ENCODE results near the gene PLAU.
"Not testable (repeated sequence)": the region's sequence is repeated elsewhere in the genome, so short reads cannot be mapped to it uniquely, and the experiment has no call there.

DNA sequence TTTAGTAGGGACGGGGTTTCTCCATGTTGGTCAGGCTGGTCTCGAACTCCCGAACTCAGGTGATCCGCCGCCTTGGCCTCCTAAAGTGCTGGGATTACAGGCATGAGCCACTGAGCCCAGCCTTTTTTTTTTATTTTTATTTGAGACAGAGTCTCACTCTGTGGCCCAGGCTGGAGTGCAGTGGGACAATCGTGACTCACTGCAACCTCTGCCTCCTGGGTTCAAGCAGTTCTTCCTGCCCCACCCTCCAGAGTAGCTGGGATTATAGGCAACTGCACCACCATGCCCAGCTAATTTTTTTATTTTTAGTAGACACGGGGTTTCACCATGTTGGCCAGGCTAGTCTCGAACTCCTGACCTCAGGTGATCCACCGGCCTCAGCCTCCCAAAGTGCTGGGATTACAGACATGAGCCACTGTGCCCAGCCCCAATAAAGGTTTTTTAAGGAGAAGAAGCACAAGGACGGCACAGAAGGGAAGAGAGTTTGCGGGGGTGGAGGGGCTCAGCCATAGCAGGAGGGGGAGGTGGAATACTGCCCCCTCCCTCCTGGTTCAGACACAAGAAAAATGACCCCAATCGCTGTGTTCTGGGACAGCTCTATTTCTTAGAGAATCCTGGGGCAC is 54.4 kb downstream of the PLAU start:
- TF ChIP-seq, protein P1, sequence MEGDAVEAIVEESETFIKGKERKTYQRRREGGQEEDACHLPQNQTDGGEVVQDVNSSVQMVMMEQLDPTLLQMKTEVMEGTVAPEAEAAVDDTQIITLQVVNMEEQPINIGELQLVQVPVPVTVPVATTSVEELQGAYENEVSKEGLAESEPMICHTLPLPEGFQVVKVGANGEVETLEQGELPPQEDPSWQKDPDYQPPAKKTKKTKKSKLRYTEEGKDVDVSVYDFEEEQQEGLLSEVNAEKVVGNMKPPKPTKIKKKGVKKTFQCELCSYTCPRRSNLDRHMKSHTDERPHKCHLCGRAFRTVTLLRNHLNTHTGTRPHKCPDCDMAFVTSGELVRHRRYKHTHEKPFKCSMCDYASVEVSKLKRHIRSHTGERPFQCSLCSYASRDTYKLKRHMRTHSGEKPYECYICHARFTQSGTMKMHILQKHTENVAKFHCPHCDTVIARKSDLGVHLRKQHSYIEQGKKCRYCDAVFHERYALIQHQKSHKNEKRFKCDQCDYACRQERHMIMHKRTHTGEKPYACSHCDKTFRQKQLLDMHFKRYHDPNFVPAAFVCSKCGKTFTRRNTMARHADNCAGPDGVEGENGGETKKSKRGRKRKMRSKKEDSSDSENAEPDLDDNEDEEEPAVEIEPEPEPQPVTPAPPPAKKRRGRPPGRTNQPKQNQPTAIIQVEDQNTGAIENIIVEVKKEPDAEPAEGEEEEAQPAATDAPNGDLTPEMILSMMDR (IDR thresholded peaks at IDR 0.05; ENCODE audit: poor library complexity) = not testable (repeated sequence)
- TF ChIP-seq EZH2 (IDR thresholded peaks at IDR 0.05; ENCODE audit: borderline replicate concordance) = not testable (repeated sequence)

Measured in hepatocyte (in vitro differentiated cells).